ENCODE data around the gene B3GNT5.

DNA sequence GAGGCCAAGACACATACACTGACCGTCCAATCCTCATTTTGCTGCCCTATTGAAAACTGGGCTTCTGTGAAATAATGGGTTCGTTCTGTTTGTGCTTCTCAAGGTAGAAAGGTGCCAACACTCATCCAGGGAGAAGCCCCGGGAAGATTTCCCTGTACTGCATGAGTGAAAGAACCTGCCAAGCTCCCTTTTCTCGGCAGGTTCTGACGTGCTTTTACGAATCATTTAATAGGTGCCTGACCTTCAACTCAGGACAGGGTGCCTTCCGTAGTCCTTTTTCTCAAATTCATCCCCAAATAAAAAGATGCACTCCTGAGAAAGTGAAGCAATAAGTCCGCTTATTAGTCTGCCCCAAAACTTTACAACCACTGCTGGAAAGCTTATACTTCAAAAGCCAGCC lies 64.2 kb downstream of the B3GNT5 start:
- TF ChIP-seq POLR2AphosphoS5 (IDR thresholded peaks at IDR 0.05; ENCODE audit: low read depth, low read length) (no peak), TAF1 (IDR thresholded peaks at IDR 0.05; ENCODE audit: borderline replicate concordance, insufficient read depth, low read length) (no peak)
